Measurements from ENCODE around the gene HEXB.

The HEXB gene

GRCh38 chr5:74652576-74652975 is 32.5 kb upstream of the HEXB start:
- H3K36me3 ChIP-seq (ENCODE audit: insufficient read depth, low read length) = no peaks in the 10 kb centered on the region
- no peak for DNase-seq (ENCODE audit: low read depth, low spot score)
- no peak overlapping the region for H3K9ac ChIP-seq (ENCODE audit: insufficient read length)
- H3K9me3 ChIP-seq (ENCODE audit: low read depth, low read length) = no peaks in the 10 kb centered on the region
- no peak overlapping the region for H3K4me3 ChIP-seq
- no peak overlapping the region for H3K27ac ChIP-seq
- TF ChIP-seq POLR2AphosphoS5 (IDR thresholded peaks at IDR 0.05; ENCODE audit: borderline replicate concordance, low read depth, low read length) = no peak
- TF ChIP-seq EZH2 (IDR thresholded peaks at IDR 0.05) = no peak
- no peak for TF ChIP-seq FOXP2 (optimal IDR thresholded peaks at IDR 0.05; ENCODE audit: control extremely low read depth, extremely low read length, insufficient read depth)

GRCh38 chr5:74653991-74654390 is 31.0 kb upstream of the HEXB start:
- no peak overlapping the region for H3K9ac ChIP-seq (ENCODE audit: insufficient read length)
- no peaks in the 10 kb centered on the region for H3K9me3 ChIP-seq (ENCODE audit: low read depth, low read length)
- no peak overlapping the region for H3K4me3 ChIP-seq
- no peak overlapping the region for H3K27ac ChIP-seq
- H3K36me3 ChIP-seq (ENCODE audit: insufficient read depth, low read length) = no peaks in the 10 kb centered on the region
- DNase-seq (ENCODE audit: low read depth, low spot score) = no peak
- TF ChIP-seq POLR2AphosphoS5 (IDR thresholded peaks at IDR 0.05; ENCODE audit: borderline replicate concordance, low read depth, low read length) (no peak), EZH2 (IDR thresholded peaks at IDR 0.05) (no peak), FOXP2 (optimal IDR thresholded peaks at IDR 0.05; ENCODE audit: control extremely low read depth, extremely low read length, insufficient read depth) (no peak)

- Histone ChIP-seq H3K9ac (ENCODE audit: insufficient read length) (no peak overlapping the region), H3K36me3 (ENCODE audit: insufficient read depth, low read length) (no peaks in the 10 kb centered on the region), H3K4me3 (no peak overlapping the region), H3K27ac (no peak overlapping the region), H3K9me3 (ENCODE audit: low read depth, low read length) (no peaks in the 10 kb centered on the region)
- DNase-seq (ENCODE audit: low read depth, low spot score) = no peak
- no peak for TF ChIP-seq POLR2AphosphoS5 (IDR thresholded peaks at IDR 0.05; ENCODE audit: borderline replicate concordance, low read depth, low read length)
- no peak for TF ChIP-seq FOXP2 (optimal IDR thresholded peaks at IDR 0.05; ENCODE audit: control extremely low read depth, extremely low read length, insufficient read depth)
- no peak for TF ChIP-seq EZH2 (IDR thresholded peaks at IDR 0.05)
Measured at GRCh38 chr5:74655206-74655605, 29.8 kb upstream of the HEXB start.

- H3K4me3 ChIP-seq = no peak overlapping the region
- no peak for DNase-seq (ENCODE audit: low read depth, low spot score)
Measured at GRCh38 chr5:74655716-74656115, 29.3 kb upstream of the HEXB start.

GRCh38 chr5:74657165-74657564 is 27.9 kb upstream of the HEXB start:
- H3K36me3 ChIP-seq (ENCODE audit: insufficient read depth, low read length) = no peaks in the 10 kb centered on the region

More at GRCh38 chr5:74655716-74656115, 29.3 kb upstream of the HEXB start:
- TF ChIP-seq FOXP2 (optimal IDR thresholded peaks at IDR 0.05; ENCODE audit: control extremely low read depth, extremely low read length, insufficient read depth) (no peak), POLR2AphosphoS5 (IDR thresholded peaks at IDR 0.05; ENCODE audit: borderline replicate concordance, low read depth, low read length) (no peak), EZH2 (IDR thresholded peaks at IDR 0.05) (no peak)
- H3K9me3 ChIP-seq (ENCODE audit: low read depth, low read length) = no peaks in the 10 kb centered on the region
- no peaks in the 10 kb centered on the region for H3K36me3 ChIP-seq (ENCODE audit: insufficient read depth, low read length)
- H3K9ac ChIP-seq (ENCODE audit: insufficient read length) = no peak overlapping the region
- H3K27ac ChIP-seq = no peak overlapping the region

GRCh38 chr5:74659172-74659571 is 25.9 kb upstream of the HEXB start:
- Histone ChIP-seq H3K9me3 (ENCODE audit: low read depth, low read length) (no peaks in the 10 kb centered on the region), H3K4me3 (no peak overlapping the region), H3K9ac (ENCODE audit: insufficient read length) (no peak overlapping the region), H3K27ac (no peak overlapping the region), H3K36me3 (ENCODE audit: insufficient read depth, low read length) (no peaks in the 10 kb centered on the region)
- DNase-seq (ENCODE audit: low read depth, low spot score) = no peak
- no peak for TF ChIP-seq FOXP2 (optimal IDR thresholded peaks at IDR 0.05; ENCODE audit: control extremely low read depth, extremely low read length, insufficient read depth)
- TF ChIP-seq POLR2AphosphoS5 (IDR thresholded peaks at IDR 0.05; ENCODE audit: borderline replicate concordance, low read depth, low read length) = no peak
- no peak for TF ChIP-seq EZH2 (IDR thresholded peaks at IDR 0.05)

More at GRCh38 chr5:74657165-74657564, 27.9 kb upstream of the HEXB start:
- H3K4me3 ChIP-seq = no peak overlapping the region
- no peak overlapping the region for H3K27ac ChIP-seq
- no peak for DNase-seq (ENCODE audit: low read depth, low spot score)
- no peak for TF ChIP-seq POLR2AphosphoS5 (IDR thresholded peaks at IDR 0.05; ENCODE audit: borderline replicate concordance, low read depth, low read length)
- no peaks in the 10 kb centered on the region for H3K9me3 ChIP-seq (ENCODE audit: low read depth, low read length)
- no peak overlapping the region for H3K9ac ChIP-seq (ENCODE audit: insufficient read length)

- Histone ChIP-seq H3K9me3 (ENCODE audit: low read depth, low read length) (no peaks in the 10 kb centered on the region), H3K27ac (no peak overlapping the region), H3K9ac (ENCODE audit: insufficient read length) (no peak overlapping the region), H3K4me3 (no peak overlapping the region), H3K36me3 (ENCODE audit: insufficient read depth, low read length) (no peaks in the 10 kb centered on the region)
- DNase-seq (ENCODE audit: low read depth, low spot score) = no peak
- TF ChIP-seq FOXP2 (optimal IDR thresholded peaks at IDR 0.05; ENCODE audit: control extremely low read depth, extremely low read length, insufficient read depth) (no peak), EZH2 (IDR thresholded peaks at IDR 0.05) (no peak), POLR2AphosphoS5 (IDR thresholded peaks at IDR 0.05; ENCODE audit: borderline replicate concordance, low read depth, low read length) (no peak)
Measured at GRCh38 chr5:74660140-74660539, 24.9 kb upstream of the HEXB start.

GRCh38 chr5:74660873-74661272 is 24.2 kb upstream of the HEXB start:
- no peak overlapping the region for H3K4me3 ChIP-seq
- H3K9me3 ChIP-seq (ENCODE audit: low read depth, low read length) = no peaks in the 10 kb centered on the region
- no peak overlapping the region for H3K27ac ChIP-seq
- no peaks in the 10 kb centered on the region for H3K36me3 ChIP-seq (ENCODE audit: insufficient read depth, low read length)
- no peak for TF ChIP-seq EZH2 (IDR thresholded peaks at IDR 0.05)
- no peak for DNase-seq (ENCODE audit: low read depth, low spot score)
- no peak overlapping the region for H3K9ac ChIP-seq (ENCODE audit: insufficient read length)

- DNase-seq (ENCODE audit: low read depth, low spot score) = no peak
- no peak overlapping the region for H3K4me3 ChIP-seq
- H3K9me3 ChIP-seq (ENCODE audit: low read depth, low read length) = no peaks in the 10 kb centered on the region
- H3K27ac ChIP-seq = no peak overlapping the region
- no peak overlapping the region for H3K9ac ChIP-seq (ENCODE audit: insufficient read length)
- no peak for TF ChIP-seq FOXP2 (optimal IDR thresholded peaks at IDR 0.05; ENCODE audit: control extremely low read depth, extremely low read length, insufficient read depth)
- TF ChIP-seq EZH2 (IDR thresholded peaks at IDR 0.05) = no peak
- TF ChIP-seq POLR2AphosphoS5 (IDR thresholded peaks at IDR 0.05; ENCODE audit: borderline replicate concordance, low read depth, low read length) = no peak
- H3K36me3 ChIP-seq (ENCODE audit: insufficient read depth, low read length) = no peaks in the 10 kb centered on the region
Measured at GRCh38 chr5:74664551-74664950, 20.5 kb upstream of the HEXB start.
